Measurements from ENCODE around the gene PRKCE.

DNA sequence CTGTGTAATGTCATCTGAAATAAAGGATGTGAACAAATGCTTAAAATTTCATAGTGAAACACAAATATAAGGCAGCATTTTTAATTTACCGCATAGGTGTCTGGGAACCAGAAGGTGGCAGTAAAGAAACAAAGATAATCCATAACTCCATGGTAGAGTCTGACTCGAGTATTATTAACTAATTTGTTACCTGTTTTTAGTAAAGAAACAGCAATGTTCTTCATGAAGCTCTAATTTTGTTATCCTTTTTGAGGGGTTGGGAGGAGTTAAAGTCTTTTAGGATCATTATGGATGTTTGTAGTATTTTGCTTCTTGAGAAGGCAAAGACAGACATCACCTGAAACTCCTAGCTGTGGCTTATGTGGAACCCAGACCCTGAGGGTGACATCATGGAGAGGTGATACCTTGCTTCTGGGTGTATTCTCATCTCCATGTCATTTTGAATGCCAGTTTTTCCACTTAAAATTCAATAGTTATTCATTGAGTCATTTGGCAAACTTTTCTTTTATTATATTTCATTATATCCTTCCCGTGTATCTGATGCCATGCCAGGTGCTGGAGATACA lies 359.5 kb downstream of the PRKCE start:
- TF ChIP-seq, protein P1, sequence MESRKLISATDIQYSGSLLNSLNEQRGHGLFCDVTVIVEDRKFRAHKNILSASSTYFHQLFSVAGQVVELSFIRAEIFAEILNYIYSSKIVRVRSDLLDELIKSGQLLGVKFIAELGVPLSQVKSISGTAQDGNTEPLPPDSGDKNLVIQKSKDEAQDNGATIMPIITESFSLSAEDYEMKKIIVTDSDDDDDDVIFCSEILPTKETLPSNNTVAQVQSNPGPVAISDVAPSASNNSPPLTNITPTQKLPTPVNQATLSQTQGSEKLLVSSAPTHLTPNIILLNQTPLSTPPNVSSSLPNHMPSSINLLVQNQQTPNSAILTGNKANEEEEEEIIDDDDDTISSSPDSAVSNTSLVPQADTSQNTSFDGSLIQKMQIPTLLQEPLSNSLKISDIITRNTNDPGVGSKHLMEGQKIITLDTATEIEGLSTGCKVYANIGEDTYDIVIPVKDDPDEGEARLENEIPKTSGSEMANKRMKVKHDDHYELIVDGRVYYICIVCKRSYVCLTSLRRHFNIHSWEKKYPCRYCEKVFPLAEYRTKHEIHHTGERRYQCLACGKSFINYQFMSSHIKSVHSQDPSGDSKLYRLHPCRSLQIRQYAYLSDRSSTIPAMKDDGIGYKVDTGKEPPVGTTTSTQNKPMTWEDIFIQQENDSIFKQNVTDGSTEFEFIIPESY (IDR thresholded peaks at IDR 0.05; ENCODE audit: extremely low read depth, insufficient replicate concordance, low read length) = no peak
- TF ChIP-seq CTCF (IDR thresholded peaks at IDR 0.05 in 2 of 3, conservative IDR thresholded peaks at IDR 0.05 in 1 of 3; ENCODE audit: borderline replicate concordance in 1 of 3, insufficient read depth in 1 of 3, low read depth in 2 of 3, low read length in 2 of 3) = peak; percentile 56 to 82 (median 72)
- no peak for TF ChIP-seq POLR2A (IDR thresholded peaks at IDR 0.05; ENCODE audit: borderline replicate concordance, extremely low read depth, insufficient read depth, insufficient read length)
- no peak for TF ChIP-seq POLR2AphosphoS5 (IDR thresholded peaks at IDR 0.05; ENCODE audit: low read depth, low read length)
- TF ChIP-seq YY1 (IDR thresholded peaks at IDR 0.05; ENCODE audit: extremely low read depth, insufficient replicate concordance, low read depth, low read length) = no peak
- no peak for TF ChIP-seq EZH2 (IDR thresholded peaks at IDR 0.05)
- no peak for TF ChIP-seq SRF (IDR thresholded peaks at IDR 0.05; ENCODE audit: low read depth)
- no peak for TF ChIP-seq REST (IDR thresholded peaks at IDR 0.05; ENCODE audit: low read depth)
